Kidney epithelial cell (primary cell): Measurements from ENCODE around the gene IMP4. TPM values are rescaled to one million over a fixed set of nuclear protein-coding genes. Genes with fewer than 3 reads are reported as not detected.

Source experiments
- DNase-seq: peaks from one replicate; pipeline ENCODE4 v3.0.0-alpha.2; 2010; ENCODE audit warnings: low read depth
- H3K27me3 ChIP-seq: 2 replicates; pipeline ENCODE4 v1.6.0; 2011; ENCODE audit warnings: low read length; ENCODE audit not compliant: control insufficient read depth, insufficient read depth
- H3K36me3 ChIP-seq: 2 replicates; pipeline ENCODE4 v1.5.1; 2011; ENCODE audit warnings: low read length; ENCODE audit not compliant: control insufficient read depth, insufficient read depth
- H3K4me3 ChIP-seq: 2 replicates; pipeline ENCODE4 v1.5.1; 2011; ENCODE audit warnings: low read depth, mild to moderate bottlenecking, control low read depth, low read length
- CTCF ChIP-seq: IDR thresholded peaks from 2 replicates; pipeline ENCODE4 v1.5.1; 2011; ENCODE audit warnings: mild to moderate bottlenecking, moderate library complexity, low read length, control low read depth, inconsistent platforms; ENCODE audit not compliant: insufficient read depth, poor library complexity, severe bottlenecking
- total RNA-seq: library from RNA; depleted of rRNA; stranded (reverse); fragments of >200 nt; gene quantifications from 2 replicates; pipeline ENCODE4 v1.2.3, GENCODE V29; 2015

IMP4 gene
- total RNA-seq, 1 donor from 2014 or later, result 121 TPM

- H3K36me3 ChIP-seq, result no peaks in the 10 kb centered on the region
- no peak for TF ChIP-seq CTCF
- H3K4me3 ChIP-seq, result no peak overlapping the region
- H3K27me3 ChIP-seq, result peaks cover 2% of the 10 kb centered on the region
- no peak for DNase-seq
Observed at GRCh38 chr2:130304726-130305125, 38.0 kb upstream of the IMP4 start.

GRCh38 chr2:130307850-130308249, 34.8 kb upstream of the IMP4 start:
- H3K36me3 ChIP-seq, result no peaks in the 10 kb centered on the region
- H3K27me3 ChIP-seq, result peaks cover 2% of the 10 kb centered on the region
- no peak overlapping the region for H3K4me3 ChIP-seq
- no peak for TF ChIP-seq CTCF
- DNase-seq, result no peak

GRCh38 chr2:130310881-130311280, 31.8 kb upstream of the IMP4 start:
- Histone ChIP-seq H3K36me3 (no peaks in the 10 kb centered on the region), H3K4me3 (no peak overlapping the region), H3K27me3 (peaks cover 2% of the 10 kb centered on the region)
- no peak for TF ChIP-seq CTCF
- no peak for DNase-seq

GRCh38 chr2:130313812-130314334, 28.8 kb upstream of the IMP4 start:
- no peak overlapping the region for H3K4me3 ChIP-seq
- no peaks in the 10 kb centered on the region for H3K36me3 ChIP-seq
- TF ChIP-seq CTCF, result no peak
- no peak for DNase-seq
- H3K27me3 ChIP-seq, result no peaks in the 10 kb centered on the region

- no peak for TF ChIP-seq CTCF
- no peak overlapping the region for H3K4me3 ChIP-seq
- no peaks in the 10 kb centered on the region for H3K36me3 ChIP-seq
- H3K27me3 ChIP-seq, result no peaks in the 10 kb centered on the region
- no peak for DNase-seq
Observed at GRCh38 chr2:130314377-130314776, 28.3 kb upstream of the IMP4 start.

GRCh38 chr2:130316596-130316995, 26.1 kb upstream of the IMP4 start:
- Histone ChIP-seq H3K36me3 (no peaks in the 10 kb centered on the region), H3K4me3 (no peak overlapping the region), H3K27me3 (no peaks in the 10 kb centered on the region)
- TF ChIP-seq CTCF, result no peak
- DNase-seq, result no peak
